Limb (tissue), 2 donors: ENCODE data around the gene OSTN.
A peak's percentile ranks its signal among the peaks of the same experiment; 100 is the strongest.
"Not testable (repeated sequence)": the region's sequence is repeated elsewhere in the genome, so short reads cannot be mapped to it uniquely, and the experiment has no call there.

Source experiments
- DNase-seq, 2 donors: peaks; one replicate each; pipeline ENCODE4 v3.0.0-alpha.2; 2016; ENCODE audit errors: extremely low spot score in 2 of 2

The OSTN gene, protein sequence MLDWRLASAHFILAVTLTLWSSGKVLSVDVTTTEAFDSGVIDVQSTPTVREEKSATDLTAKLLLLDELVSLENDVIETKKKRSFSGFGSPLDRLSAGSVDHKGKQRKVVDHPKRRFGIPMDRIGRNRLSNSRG

DNA sequence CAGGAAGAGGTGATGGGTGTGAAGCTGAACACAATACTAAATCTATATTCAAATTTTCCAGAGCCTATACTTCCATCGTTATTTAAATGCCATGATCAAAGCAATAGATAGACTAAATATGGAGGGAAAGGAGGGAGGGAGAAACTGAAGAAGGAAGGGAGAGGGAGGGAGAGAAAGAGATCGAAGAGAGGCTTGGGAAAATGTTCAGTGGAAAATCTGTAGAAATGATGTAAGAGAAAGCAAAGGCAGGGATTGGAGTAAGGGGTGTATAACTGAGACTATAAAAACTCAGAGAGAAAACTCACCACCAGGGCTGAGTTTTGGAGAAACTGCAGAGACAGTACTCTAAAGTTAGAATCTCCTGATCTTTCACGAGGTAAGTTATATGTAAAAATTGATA, at the start of gene OSTN:
TSS of gene OSTN (plus strand) at position 310 of the 400 bp plus-strand sequence. CDS start 13,292 bp downstream, outside the sequence.
- DNase-seq = no peak

DNA sequence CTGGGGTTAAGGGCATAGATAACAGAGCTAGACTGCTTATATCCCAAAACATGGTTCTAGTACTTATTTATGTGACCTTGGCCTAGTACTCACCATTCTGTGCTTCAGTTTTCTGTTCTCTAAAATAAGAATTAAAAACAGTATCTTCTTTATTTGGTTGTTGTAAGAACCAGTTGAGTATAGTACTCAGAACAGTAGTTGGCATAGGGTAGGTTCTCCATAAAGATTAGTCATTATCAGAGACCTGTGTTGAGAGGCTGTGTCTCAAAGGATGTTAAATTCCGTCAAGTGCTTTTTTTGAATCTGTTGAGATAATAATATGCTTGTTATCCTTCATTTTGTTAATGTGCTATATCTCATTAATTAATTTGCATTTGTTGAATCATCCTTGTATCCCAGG, 47.4 kb upstream of the OSTN start:
- no peak for DNase-seq

DNA sequence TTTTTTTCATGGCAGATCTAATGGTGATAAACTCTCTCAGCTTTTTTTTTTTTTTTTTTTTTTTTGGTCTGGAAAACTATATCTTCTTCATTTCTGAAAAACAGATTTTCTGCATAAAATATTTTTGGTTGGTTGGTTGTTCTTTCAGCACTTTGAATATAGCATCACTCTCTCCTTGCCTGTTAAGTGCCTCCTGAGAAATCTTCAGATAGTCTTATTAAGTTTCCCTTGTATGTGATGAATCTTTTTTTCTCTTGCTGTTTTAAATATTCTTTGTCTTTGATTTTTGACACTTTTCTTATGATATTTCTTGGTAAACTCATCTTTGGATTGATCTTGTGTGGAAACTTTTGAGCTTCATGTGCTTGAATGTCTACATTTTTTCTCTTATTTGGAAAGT, 44.2 kb upstream of the OSTN start:
- no peak for DNase-seq

DNA sequence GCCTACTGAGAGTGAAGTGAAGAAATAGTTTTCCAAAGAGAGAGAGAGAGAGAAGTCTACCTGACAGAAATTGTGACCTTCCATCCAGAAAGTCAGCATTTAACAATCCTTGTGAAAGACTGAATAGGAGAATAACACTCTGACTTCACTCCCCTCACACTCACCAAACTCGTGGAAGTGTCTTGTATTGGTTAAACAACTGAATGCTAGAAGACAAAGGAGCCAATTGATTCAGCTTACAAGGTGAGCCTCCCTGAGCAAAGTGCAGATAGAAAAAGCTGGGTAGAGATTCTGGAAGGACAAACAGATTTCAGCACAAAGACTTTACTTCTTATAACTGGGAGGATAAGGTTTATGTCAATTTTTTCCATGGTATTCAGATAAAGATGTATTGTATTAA, 40.8 kb upstream of the OSTN start:
- no peak for DNase-seq

DNA sequence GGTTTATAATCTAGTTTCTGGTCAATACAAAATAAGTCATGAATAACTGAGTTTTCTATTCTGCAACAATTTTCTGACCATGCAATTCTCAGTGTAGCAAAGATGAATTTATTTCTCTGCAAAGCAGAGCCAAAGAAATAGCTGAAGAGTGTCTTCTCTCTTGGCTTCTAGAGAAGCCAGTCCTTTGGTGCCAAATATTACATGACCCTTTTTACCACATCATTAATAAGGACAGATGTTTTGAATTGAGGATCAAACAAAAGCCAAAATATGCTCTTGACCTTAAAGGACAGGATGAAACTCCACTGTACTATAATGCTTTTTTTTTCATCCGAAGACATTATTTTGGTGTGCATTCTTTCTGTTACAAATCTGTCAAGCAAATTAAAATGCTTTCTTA, 40.2 kb upstream of the OSTN start:
- peak in 1 of 2 donors; percentile 18 for DNase-seq

DNA sequence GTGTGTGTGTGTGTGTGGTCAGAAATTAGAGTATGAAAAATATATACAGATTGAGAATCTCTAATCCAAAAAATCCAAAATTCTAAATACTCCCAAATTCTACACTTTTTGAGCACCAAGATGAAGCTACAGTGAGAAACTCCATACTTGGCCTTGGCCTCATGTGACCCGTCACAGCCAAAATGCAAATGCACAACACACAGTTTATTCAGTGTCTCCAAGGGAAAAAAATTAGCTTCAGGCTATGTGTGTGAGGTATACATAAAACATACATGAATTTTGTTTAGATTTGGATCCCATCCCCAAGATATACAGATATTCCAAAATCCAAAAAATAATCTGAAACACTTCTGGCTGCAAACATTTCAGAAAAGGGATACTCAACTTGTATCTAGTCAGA, 33.2 kb upstream of the OSTN start:
- no peak for DNase-seq

DNA sequence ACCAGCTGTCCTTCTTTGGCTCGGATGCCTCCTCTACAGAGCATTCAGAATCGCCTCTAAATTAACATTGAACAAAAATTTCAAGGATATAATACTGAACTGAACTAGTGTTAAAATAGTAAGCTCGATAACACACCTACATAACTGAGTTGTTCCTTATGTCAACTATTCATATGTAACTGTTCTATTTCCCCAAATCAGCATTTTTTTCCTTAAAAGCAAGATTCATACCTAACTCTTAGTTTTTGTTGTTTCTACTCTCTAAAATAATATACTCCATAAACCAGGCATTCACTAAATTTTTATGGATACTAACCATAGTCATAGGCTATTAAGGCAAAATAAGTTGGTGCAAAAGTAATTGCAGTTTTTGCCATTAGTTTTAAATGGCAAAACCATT, 32.7 kb upstream of the OSTN start:
- no peak for DNase-seq

DNA sequence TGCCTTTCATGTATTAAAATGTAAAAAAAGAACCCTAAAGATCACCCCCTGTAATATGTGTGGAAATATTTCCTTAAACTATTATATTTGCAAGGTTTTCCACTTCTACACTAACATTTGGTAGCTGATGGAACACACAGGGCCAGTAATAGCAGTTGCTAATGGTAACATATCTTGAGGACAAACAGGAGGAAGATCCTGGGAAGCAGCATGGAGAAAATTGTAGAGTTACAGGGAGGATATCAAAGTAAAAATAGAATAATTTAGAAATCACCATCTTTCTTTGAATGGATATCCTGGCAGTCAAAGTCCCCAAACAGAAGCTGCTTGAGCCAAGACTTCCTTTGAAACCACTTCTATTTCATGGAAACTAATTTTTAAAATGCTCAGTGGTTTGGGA, 29.5 kb upstream of the OSTN start:
- no peak for DNase-seq

DNA sequence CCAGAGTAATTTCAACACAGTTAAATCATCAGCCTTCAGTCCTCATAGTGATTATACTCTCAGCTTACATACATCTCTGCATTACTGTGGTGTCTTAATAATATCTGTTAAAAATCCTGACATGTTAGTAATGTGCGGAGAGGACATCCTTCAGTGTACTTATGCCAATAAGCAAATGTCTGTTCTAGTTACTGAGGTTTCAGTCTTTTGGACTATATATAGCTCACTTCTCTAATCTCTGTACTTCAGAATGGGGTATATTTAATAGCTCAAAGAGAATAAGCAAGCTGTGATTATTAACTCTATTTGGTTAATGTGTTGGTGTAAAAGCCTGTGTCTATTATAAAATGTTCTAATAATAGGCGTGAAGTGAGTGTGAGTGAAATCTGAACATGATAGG, 28.9 kb upstream of the OSTN start:
- DNase-seq = peak in 1 of 2 donors; percentile 8

DNA sequence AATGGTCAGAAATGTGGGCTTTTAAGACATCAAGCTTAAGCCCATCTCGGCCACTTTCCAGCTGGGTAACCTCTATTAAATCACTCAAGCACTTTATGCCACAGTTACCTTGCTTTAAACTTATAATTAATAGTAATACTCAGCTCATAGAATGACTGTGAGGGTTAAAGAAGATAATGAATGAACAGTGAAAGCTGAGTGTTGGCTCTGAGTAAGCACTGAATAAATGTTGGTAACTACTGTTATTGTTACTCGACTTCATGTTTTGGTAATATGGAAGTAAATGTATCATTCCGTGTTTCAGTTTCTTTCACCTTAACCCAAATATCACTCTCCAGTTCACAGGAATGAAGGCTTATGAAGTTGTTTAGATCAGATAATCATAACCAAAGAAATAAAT, 23.9 kb upstream of the OSTN start:
- no peak for DNase-seq

DNA sequence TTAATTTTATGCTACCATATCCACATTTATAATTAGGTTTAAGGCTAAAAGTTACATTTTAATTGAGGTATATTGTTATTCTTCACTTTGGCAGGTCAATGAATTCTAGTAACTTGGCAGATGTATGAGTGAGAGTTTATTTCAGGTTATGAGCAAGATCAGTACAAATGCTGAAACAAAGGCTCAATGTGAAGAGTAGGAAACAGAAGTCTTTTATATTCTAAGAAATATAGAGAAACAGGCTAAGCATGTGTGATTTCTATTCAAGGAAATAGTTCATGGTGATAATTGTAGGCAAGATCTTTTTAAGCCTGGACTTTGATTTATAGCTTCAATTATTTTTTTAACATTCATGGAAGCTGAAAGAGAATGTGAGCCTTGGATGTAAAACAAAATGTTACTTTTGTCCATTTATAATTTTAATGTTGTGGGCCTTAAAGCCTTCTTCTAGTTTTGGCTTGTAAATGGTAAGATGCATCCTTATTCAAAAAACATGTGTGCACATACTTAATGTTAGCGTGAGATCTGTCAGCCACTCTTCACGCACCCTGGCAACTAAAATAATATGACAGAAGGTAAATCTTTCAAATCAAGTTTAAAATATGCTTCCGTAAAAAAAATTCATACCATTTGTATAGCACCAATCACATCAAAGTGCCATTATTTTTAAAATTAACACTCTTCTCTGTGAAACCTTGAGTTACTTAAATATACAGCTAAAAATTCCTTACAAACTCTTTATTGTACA, 22.8 kb upstream of the OSTN start:
- DNase-seq = no peak

DNA sequence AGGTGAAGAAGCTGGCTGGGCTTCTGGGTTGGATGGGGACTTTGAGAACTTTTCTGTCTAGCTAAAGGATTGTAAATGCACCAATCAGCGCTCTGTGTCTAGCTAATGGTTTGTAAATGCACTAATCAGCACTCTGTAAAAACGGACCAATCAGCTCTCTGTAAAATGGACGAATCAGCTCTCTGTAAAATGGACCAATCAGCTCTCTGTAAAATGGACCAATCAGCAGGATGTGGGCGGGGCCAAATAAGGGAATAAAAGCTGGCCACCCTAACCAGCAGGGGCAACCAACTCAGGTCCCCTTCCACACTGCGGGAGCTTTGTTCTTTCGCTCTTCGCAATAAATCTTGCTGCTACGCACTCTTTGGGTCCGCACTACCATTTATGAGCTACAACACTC, 13.7 kb upstream of the OSTN start:
- DNase-seq = not testable (repeated sequence)

DNA sequence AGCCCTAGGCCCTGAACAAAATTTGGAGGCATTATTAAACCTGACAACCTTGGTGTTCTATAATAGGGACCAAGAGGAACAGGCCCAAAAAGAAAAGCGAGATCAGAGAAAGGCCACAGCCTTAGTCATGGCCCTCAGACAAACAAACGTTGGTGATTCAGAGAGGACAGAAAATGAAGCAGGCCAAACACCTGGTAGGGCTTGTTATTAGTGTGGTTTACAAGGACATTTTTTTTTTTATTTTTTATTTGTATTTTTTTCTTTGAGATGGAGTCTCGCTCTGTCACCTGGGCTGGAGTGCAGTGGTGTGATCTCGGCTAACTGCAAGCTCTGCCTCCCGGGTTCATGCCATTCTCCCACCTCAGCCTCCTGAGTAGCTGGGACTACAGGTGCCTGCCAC, 10.8 kb upstream of the OSTN start:
- not testable (repeated sequence) for DNase-seq

DNA sequence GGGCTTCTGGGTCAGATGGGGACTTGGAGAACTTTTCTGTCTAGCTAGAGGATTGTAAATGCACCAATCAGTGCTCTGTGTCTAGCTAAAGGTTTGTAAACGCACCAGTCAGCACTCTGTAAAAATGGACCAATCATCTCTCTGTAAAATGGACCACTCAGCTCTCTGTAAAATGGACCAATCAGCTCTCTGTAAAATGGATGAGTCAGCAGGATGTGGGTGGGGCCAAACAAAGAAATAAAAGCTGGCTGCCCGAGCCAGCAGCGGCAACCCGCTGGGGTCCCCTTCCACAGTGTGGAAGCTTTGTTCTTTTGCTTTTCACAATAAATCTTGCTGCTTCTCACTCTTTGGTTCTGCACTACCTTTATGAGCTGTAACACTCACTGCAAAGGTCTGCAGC, 6.8 kb upstream of the OSTN start:
- DNase-seq = not testable (repeated sequence)

DNA sequence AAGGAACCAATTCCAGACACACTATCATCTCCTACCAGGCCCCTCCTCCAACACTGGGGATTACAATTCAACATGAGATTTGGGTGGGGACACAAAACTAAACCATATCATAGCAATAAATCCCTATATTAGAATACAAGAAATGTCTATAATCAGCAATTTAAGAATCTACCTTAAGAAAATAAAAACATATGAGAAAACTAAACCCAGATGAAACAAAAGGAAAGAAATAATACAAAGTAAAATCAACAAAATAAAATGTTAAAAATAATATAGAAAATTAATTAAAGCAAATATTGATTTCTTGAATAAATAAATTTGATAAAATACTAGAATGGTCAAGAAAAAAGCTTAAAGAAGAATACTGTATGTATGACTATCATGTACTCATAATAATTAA, 6.1 kb upstream of the OSTN start:
- no peak for DNase-seq

DNA sequence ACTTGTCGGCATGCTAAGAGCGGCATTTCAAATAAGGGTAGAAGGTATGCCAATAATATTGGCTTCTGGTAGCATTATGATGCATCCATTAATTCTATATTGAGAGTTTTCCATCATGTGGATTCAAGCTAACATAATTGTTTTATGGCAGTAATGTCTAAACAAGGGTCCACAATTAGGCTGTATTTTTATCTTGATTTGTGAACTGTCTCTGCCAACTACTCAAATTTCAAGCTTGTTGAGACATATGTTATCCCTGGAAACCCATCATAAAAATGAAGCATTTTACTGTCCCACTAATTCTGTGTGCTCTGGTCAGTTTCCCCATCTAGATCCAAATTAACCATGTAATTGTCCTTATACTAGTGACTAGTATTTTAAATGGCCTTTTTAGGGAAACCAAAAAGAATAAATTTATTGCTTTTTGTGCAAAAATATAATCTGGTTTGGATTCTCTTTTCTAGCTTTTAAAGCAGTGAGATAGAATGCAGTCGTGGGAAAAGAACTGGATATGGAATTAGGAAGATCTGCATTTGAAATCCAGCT, 1.2 kb upstream of the OSTN start:
- no peak for DNase-seq

DNA sequence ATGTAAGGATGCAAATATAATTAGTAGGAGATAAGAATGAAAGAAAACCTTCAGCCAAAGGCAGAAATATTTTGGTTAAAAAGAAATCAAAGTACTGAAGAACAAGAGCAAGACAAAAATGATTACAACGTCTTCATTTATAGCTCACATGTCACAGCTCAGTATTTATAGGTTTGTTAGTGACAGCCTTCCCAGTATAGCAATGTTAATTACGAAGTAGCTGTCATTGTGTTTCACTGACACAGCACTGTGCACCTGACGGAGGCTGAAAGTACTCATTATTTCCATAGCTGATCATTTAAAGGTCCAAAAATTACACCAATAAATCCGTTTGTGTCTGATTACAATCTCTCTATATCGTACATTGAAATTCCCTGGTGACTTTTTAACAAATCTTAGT, 561 bp upstream of the OSTN start:
- DNase-seq = no peak

DNA sequence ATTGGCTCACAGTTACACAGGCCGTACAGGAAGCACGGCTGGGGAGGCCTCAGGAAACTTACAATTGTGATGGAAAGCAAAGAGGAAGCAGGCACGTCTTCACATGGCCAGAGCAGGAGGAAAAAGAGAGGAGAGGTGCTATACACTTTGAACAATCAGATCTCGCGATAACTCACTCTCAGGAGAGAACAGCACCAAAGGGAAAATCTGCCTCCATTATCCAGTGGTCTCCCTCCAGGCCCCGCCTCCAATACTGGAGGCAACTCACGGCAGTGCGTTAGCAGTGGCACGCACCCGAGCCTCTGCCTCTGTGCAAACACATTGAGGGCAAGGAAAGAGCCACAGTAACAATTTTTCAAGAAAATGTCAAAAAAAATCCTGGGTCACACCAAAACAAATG, 11.0 kb downstream of the OSTN start:
- DNase-seq = no peak

DNA sequence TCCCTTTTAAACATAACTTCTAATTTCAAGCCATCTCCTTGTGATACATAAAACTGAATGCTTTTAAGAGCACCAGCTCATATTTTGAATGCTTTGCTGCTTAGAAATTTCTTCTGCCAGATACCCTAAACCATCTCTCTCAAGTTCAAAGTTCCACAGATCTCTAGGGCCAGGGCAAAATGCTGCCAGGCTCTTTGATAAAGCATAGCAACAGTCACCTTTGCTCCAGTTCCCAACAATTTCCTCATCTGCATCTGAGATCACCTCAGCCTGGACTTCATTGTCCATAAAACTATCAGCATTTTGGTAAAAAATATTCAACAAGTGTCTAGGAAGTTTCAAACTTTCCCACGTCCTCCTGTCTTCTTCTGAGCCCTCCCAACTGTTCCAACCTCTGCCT, 17.5 kb downstream of the OSTN start:
- no peak for DNase-seq

DNA sequence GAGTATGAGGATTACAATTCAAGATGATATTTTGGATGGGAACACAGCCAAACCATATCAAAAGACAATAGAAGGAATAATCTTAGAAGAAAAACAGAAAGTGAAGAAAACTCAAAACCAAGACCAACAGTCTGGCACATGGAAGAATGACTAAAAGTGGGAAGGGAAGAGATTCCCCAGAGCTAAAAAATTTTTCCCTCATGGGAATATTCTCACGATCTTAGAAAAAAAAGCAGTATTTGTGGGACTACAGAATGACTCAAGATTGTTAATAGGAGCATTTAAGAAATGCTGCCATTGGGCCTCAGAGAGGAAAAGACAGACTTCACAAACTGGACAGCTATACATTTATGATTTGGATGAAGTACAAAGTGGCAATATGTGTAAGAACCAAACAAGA, 18.3 kb downstream of the OSTN start:
- no peak for DNase-seq

DNA sequence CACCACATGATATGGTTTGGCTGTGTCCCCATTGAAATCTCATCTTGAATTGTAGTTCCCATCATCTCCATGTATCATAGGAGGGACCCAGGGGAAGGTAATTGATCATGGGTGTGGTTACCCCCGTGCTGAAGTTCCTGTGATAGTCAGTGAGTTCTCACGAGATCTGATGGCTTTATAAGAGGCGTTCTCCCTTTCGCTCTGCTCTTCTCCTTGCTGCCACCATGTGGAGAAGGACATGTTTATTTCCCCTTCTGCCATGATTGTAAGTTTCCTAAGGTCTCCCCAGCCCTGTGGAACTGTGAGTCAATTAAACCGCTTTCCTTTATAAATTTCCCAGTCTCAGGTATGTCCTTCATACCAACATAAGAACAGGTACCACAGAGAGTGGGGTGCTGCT, 21.9 kb downstream of the OSTN start:
- no peak for DNase-seq

DNA sequence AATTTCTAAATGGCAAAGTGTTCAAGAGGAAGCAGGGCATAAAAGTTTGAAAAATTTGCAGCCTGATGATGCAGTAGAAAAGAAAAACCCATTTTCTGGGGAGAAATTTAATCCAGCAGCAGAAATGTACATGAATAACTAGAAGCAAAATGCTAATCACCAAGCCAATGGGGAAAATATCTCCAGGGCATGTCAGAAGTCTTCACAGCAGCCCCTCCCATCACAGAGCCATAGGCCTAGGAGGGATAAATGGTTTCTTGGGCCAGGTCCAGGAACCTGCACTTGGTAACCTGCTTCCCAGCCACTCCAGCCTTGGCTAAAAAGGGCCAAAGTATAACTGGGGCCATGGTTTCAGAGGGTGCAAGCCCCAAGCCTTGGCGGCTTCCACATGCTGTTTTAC, 22.6 kb downstream of the OSTN start:
- no peak for DNase-seq

DNA sequence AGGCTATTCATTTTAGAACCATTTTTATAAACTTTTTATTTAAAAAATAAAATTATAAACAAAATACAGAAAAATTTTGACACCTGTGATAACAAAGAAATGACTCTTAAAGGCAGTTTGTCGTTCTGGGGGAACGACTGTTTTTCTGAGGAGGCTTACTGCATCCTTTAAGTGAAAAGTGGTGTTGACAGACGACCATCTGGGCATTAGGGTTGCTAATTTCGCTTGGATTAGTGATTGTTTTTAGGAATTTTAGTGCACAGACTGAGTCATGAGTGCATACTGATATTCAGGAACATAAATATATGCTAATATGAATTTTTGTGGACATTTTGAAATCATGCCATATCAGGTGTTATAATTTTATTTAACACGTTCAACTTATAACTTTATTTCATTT, 28.5 kb downstream of the OSTN start:
- no peak for DNase-seq
